HAP-1 (cell line): Measurements from ENCODE around the gene AFAP1L2.

ENCODE experiments used
- DNase-seq, 2 experiments: peaks; one replicate each; pipeline ENCODE4 v3.0.0-alpha.2; 2016 to 2020; ENCODE audit warnings: low spot score in 2 of 2
- H3K27me3 ChIP-seq: fragments of 250-450 bp; sonication (Bioruptor Pico); 2 replicates; pipeline ENCODE4 v1.5.1; 2020; ENCODE audit warnings: low read depth, mild to moderate bottlenecking, moderate library complexity
- H3K36me3 ChIP-seq: fragments of 250-450 bp; sonication (Bioruptor Pico); replicated peaks from 2 replicates; pipeline ENCODE4 v1.5.1; 2020; ENCODE audit warnings: mild to moderate bottlenecking
- H3K4me1 ChIP-seq: fragments of 250-450 bp; sonication (Bioruptor Pico); 2 replicates; pipeline ENCODE4 v1.5.1; 2020; ENCODE audit warnings: mild to moderate bottlenecking
- H3K4me3 ChIP-seq: fragments of 250-450 bp; sonication (Bioruptor Pico); 2 replicates; pipeline ENCODE4 v1.5.1; 2020; ENCODE audit warnings: mild to moderate bottlenecking, moderate library complexity
- H3K9me3 ChIP-seq: fragments of 250-450 bp; sonication (Bioruptor Pico); 2 replicates; pipeline ENCODE4 v1.5.1; 2020; ENCODE audit warnings: mild to moderate bottlenecking, moderate library complexity
- in situ Hi-C: fragments of 300-500 bp; cut with MboI; formaldehyde crosslinking; loops from 3 replicates; pipeline ENCODE4 v1.14.3; 2020; ENCODE audit warnings: low sequenced_read_pairs, inconsistent platforms, mixed read lengths

AFAP1L2 gene

GRCh38 chr10:114404171-114405010 lies at the start of gene AFAP1L2:
TSS of gene AFAP1L2 (minus strand) at chr10:114404502. CDS start at chr10:114404455, 47 bp downstream.
- peaks cover 50% of the 10 kb centered on the region for H3K27me3 ChIP-seq
- no peaks in the 10 kb centered on the region for H3K36me3 ChIP-seq
- H3K4me1 ChIP-seq = no peaks in the 10 kb centered on the region
- no peaks in the 10 kb centered on the region for H3K9me3 ChIP-seq
- peak within 1 kb of the TSS; percentile 15 for H3K4me3 ChIP-seq
- in situ Hi-C loops = no loop called here
- no peak for DNase-seq

GRCh38 chr10:114453576-114453975 lies 49.3 kb upstream of the AFAP1L2 start:
- Histone ChIP-seq H3K36me3 (no peaks in the 10 kb centered on the region), H3K9me3 (no peaks in the 10 kb centered on the region), H3K27me3 (no peaks in the 10 kb centered on the region), H3K4me3 (no peak overlapping the region), H3K4me1 (no peaks in the 10 kb centered on the region)
- in situ Hi-C loops = no loop called here
- no peak for DNase-seq

- Histone ChIP-seq H3K4me3 (no peak overlapping the region), H3K4me1 (no peaks in the 10 kb centered on the region), H3K36me3 (no peaks in the 10 kb centered on the region), H3K27me3 (no peaks in the 10 kb centered on the region), H3K9me3 (no peaks in the 10 kb centered on the region)
- in situ Hi-C loops = no loop called here
- DNase-seq = no peak
Measured at GRCh38 chr10:114448897-114449296, 44.6 kb upstream of the AFAP1L2 start.

GRCh38 chr10:114445332-114445731 lies 41.0 kb upstream of the AFAP1L2 start:
- Histone ChIP-seq H3K4me3 (no peak overlapping the region), H3K27me3 (no peaks in the 10 kb centered on the region), H3K9me3 (no peaks in the 10 kb centered on the region), H3K36me3 (no peaks in the 10 kb centered on the region; the same call in 1 of the 2 replicates), H3K4me1 (no peaks in the 10 kb centered on the region)
- in situ Hi-C loops = no loop called here
- no peak for DNase-seq

- in situ Hi-C loops = no loop called here
Measured at GRCh38 chr10:114444819-114445218, 40.5 kb upstream of the AFAP1L2 start.

GRCh38 chr10:114442091-114442630 lies 37.9 kb upstream of the AFAP1L2 start:
- no peaks in the 10 kb centered on the region for H3K27me3 ChIP-seq
- H3K9me3 ChIP-seq = no peaks in the 10 kb centered on the region
- in situ Hi-C loops = no loop called here
- H3K4me3 ChIP-seq = no peak overlapping the region
- peaks cover 3% of the 10 kb centered on the region; the same call in 1 of the 2 replicates for H3K36me3 ChIP-seq
- H3K4me1 ChIP-seq = no peaks in the 10 kb centered on the region
- no peak for DNase-seq

More at GRCh38 chr10:114444819-114445218, 40.5 kb upstream of the AFAP1L2 start:
- no peaks in the 10 kb centered on the region for H3K9me3 ChIP-seq
- no peak overlapping the region for H3K4me3 ChIP-seq
- DNase-seq = no peak
- no peaks in the 10 kb centered on the region for H3K4me1 ChIP-seq
- no peaks in the 10 kb centered on the region; the same call in 1 of the 2 replicates for H3K36me3 ChIP-seq
- H3K27me3 ChIP-seq = no peaks in the 10 kb centered on the region

- Histone ChIP-seq H3K4me1 (no peaks in the 10 kb centered on the region), H3K4me3 (no peak overlapping the region), H3K9me3 (no peaks in the 10 kb centered on the region), H3K27me3 (no peaks in the 10 kb centered on the region), H3K36me3 (peaks cover 3% of the 10 kb centered on the region; the same call in 1 of the 2 replicates)
- DNase-seq = no peak
- in situ Hi-C loops = no loop called here
Measured at GRCh38 chr10:114441107-114441506, 36.8 kb upstream of the AFAP1L2 start.

- peak in 1 of 2 experiments; percentile 12 for DNase-seq
- no peaks in the 10 kb centered on the region for H3K27me3 ChIP-seq
- in situ Hi-C loops = no loop called here
Measured at GRCh38 chr10:114437473-114438292, 33.4 kb upstream of the AFAP1L2 start.

GRCh38 chr10:114436941-114437340 lies 32.6 kb upstream of the AFAP1L2 start:
- H3K9me3 ChIP-seq = no peaks in the 10 kb centered on the region
- H3K27me3 ChIP-seq = no peaks in the 10 kb centered on the region
- no peak for DNase-seq
- peaks cover 3% of the 10 kb centered on the region; the same call in 1 of the 2 replicates for H3K36me3 ChIP-seq
- in situ Hi-C loops = no loop called here
- no peaks in the 10 kb centered on the region for H3K4me1 ChIP-seq
- no peak overlapping the region for H3K4me3 ChIP-seq

More at GRCh38 chr10:114437473-114438292, 33.4 kb upstream of the AFAP1L2 start:
- H3K9me3 ChIP-seq = no peaks in the 10 kb centered on the region
- H3K36me3 ChIP-seq = peaks cover 3% of the 10 kb centered on the region; the same call in 1 of the 2 replicates
- no peaks in the 10 kb centered on the region for H3K4me1 ChIP-seq
- H3K4me3 ChIP-seq = no peak overlapping the region

GRCh38 chr10:114432566-114433093 lies 28.3 kb upstream of the AFAP1L2 start:
- no peak for DNase-seq
- no peaks in the 10 kb centered on the region for H3K9me3 ChIP-seq
- H3K4me3 ChIP-seq = no peak overlapping the region
- no peaks in the 10 kb centered on the region for H3K27me3 ChIP-seq
- H3K4me1 ChIP-seq = peaks cover 2% of the 10 kb centered on the region; the same call in 1 of the 2 replicates
- in situ Hi-C loops = no loop called here
- H3K36me3 ChIP-seq = no peaks in the 10 kb centered on the region

GRCh38 chr10:114431414-114432135 lies 27.3 kb upstream of the AFAP1L2 start:
- no peak for DNase-seq
- in situ Hi-C loops = no loop called here

GRCh38 chr10:114430688-114431413 lies 26.5 kb upstream of the AFAP1L2 start:
- Histone ChIP-seq H3K27me3 (no peaks in the 10 kb centered on the region), H3K36me3 (no peaks in the 10 kb centered on the region), H3K4me1 (peaks cover 2% of the 10 kb centered on the region; the same call in 1 of the 2 replicates), H3K4me3 (no peak overlapping the region), H3K9me3 (no peaks in the 10 kb centered on the region)
- DNase-seq = no peak
- in situ Hi-C loops = no loop called here

More at GRCh38 chr10:114431414-114432135, 27.3 kb upstream of the AFAP1L2 start:
- Histone ChIP-seq H3K4me1 (peaks cover 2% of the 10 kb centered on the region; the same call in 1 of the 2 replicates), H3K9me3 (no peaks in the 10 kb centered on the region), H3K4me3 (no peak overlapping the region), H3K27me3 (no peaks in the 10 kb centered on the region), H3K36me3 (no peaks in the 10 kb centered on the region)
